Fibroblast of peridontal ligament (primary cell): Measurements from ENCODE around the gene CCDC183.
"Not testable (repeated sequence)": the region's sequence is repeated elsewhere in the genome, so short reads cannot be mapped to it uniquely, and the experiment has no call there.

Experiments used
- DNase-seq: peaks from one replicate; pipeline ENCODE4 v3.0.0-alpha.2; 2010; ENCODE audit errors: extremely low read depth

CCDC183 gene

DNA sequence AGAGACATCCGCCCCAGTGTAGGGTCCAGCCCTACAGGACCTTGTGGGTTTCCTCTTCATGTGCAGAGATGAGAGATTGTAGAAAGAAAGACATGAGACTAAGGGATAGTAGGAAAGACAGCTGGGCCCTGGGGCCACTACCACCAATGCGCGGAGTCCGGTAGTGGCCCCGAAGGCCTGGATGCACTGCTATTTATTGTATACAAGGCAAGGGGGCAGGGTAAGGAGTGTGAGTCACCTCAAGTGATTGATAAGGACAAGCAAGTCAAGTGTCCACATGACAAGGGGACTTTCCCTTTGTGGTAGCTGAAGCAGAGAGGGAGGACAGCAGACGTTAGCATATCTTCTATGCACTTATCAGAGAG is 11.2 kb upstream of the CCDC183 start:
- DNase-seq: no peak

DNA sequence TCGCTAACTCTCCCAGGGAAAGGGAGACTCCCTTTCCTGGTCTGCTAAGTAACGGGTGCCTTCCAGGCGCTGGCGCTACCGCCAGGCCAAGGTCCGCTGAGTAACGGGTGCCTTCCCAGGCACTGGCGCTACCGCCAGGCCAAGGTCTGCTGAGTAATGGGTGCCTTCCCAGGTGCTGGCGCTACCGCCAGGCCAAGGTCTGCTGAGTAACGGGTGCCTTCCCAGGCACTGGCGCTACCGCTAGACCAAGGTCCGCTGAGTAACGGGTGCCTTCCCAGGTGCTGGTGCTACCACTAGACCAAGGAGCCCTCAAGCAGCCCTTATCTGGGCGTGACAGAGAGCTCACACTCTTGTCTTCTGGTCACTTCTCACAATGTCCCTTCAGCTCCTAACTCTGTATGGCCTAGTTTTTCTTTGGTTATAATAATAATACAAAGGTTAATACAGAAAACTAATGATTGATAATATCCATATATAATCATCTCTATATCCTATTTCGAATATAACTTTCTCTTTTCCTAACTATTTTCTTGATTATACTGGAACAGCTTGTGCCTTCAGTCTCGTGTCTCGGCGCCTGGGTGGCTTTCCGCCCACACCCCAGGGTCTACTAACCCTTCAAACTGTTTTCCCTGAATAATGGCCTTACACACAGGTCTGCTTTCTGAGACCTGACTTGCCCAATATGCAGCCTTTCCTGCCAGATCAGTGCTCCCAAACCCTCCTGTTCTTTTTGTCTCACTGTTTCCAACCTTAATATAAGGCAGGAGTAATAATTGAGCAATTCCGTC is 10.4 kb upstream of the CCDC183 start:
- DNase-seq: not testable (repeated sequence)

DNA sequence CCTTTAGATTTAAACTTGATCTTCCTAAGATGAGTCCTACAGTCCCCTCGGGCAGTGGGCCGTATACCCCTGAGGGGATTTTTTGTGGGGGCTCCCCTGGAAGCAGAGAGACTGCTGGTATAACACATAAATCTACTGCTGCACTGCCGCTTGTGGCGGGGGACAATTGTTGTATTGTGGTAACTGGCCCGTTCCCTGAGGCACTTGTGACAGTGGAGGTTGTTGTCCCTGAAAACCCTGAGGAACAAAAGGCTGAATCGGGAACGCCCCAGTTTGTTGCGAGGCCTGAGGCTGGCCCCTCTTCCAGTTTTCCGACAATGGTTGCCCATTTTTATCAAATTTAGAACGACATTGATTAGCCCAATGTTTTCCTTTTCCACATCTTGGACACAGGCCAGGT is 9.7 kb upstream of the CCDC183 start:
- no peak for DNase-seq

DNA sequence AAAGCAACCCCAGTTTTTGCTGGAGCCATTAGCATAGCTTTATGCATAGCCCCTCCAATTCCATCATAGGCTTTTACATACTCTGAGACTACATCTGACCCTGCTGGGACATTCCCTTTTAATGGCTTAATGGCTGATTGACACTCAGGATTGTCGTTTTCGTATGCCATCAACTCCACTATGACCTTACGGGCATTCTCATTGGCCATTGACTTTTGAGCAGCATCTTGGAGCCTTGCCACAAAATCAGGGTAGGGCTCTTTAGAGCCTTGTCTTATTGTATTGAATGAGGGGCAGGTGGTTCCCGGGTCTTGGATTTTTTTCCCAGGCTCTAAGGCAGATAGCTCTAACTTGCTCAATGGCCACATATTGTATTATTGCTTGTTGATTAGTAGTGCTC is 9.2 kb upstream of the CCDC183 start:
- not testable (repeated sequence) for DNase-seq

DNA sequence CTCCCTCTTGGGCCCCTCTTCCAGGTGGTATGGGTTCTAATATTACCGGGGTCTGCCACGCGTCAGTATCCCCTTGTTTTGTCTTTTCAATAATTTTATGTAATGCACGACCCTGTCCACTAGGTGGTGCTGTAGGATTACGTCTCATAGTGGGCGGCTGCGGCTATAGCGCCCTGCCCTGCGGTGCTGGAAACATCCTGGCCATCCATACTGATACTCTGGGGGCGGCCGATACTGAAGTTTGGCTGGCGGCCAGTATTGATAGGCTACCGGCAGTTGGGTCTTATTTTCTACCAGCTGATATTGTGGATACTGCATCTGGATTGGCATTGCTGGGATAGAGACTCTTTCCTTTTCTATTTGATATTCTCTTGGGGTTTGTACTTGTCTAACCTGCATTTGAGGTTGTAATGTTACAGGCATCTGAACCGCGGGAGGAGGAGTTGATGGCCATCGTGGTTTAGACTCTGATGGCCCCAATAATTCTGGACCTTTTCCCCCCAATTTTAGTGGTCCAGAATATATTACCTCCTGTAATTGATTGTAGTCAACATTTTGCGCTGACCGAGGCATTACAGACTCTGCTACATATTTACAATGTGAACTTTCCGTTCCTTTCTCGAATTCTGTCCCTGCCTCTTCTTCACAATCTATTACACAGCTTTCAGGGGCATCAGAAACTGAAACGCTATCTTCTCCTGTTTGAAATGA is 8.3 kb upstream of the CCDC183 start:
- peak; percentile 60 for DNase-seq

DNA sequence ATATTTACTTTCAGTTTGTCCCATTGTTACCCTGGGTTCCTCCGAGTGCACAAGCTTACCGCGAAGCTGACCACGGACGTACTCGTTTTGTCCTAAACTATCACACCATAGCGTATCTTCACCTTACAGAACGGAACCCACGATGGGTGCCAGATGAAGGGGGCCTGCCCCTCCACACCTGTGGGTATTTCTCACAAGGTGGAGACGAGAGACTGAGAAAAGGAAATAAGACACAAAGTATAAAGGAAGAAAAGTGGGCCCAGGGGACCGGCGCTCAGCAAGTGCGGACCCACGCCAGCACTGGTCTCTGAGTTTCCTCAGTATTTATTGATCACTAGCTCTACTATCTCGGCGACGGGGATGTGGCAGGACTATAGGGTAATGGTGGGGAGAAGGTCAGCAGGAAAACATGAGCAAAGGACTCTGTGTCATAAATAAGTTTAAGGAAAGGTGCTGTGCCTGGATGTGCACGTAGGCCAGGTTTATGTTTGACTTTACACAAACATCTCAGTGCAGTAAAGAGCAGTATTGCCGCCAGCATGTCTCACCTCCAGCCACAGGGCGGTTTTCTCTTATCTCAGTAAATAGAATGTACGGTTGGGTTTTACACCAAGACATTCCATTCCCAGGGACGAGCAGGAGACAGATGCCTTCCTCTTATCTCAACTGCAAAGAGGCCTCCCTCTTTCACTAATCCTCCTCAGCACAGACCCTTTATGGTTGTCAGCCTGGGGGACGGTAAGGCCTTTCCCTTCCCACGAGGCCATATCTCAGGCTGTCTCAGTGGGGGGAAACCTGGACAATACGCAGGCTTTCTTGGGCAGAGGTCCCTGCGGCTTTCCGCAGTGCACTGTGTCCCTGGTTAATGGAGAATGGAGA is 7.3 kb upstream of the CCDC183 start:
- not testable (repeated sequence) for DNase-seq

DNA sequence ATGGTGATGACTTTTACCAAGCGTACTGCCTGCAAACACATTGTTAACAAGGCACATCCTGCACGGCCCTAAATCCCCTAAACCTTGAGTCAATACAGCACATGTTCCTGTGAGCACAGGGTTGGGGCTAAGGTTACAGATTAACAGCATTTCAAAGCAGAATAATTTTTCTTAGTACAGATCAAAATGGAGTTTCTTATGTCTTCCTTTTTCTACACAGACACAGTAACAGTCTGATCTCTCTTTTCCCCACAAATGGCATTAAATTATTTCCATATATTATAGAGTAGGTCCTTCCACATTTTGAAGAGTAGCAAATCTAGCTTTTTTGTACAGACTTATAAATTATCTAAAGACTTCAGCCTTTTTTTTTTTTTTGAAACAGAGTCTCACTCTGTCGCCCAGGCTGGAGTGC is 6.6 kb upstream of the CCDC183 start:
- no peak for DNase-seq

DNA sequence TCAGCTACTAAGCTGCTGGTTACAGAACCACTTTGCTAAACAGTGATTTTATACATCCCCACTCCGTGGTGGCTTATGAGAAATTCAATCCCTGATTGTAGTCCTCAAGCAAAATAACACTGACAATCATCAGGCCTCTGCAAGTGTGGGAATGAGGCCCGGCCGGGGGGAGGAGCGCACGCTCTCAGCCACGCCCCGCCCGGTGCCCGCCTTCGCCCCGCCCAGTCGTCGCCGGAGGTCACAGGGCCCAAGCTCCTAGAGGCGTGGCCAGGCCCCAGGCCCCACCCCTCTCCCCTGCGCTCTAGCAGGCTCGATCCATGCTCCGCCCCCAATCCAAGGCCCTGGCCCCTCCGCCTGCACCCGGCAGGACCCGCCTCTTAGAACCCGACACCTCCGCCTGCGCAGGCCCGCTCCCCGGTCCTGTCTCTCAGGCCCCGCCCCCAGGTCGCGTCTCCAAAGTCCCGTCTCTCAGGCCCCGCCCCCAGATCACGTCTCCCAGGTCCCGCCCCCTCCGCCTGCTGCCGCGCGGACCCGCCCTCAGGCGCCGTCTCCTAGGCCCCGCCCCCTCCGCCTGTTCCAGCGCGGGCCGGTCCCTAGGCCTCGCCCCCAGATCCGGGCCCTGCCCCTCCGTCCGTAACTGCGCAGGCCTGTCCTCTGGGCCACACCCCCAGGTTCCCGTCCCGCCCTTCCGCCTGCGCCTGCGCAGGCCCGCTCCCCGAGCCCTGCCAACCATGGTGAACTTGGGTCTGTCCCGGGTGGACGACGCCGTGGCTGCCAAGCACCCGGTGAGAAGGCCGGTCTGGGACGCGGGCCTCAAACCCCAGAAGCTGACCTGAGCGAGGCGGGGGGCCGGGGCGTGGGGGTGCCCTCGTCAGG is 5.3 kb upstream of the CCDC183 start, which contains the start of gene TMEM141:
TMEM141 (plus strand) TSS at position 705 of the 876 bp plus-strand sequence; CDS start at position 732, 27 bp downstream.
- peak; percentile 98 for DNase-seq

DNA sequence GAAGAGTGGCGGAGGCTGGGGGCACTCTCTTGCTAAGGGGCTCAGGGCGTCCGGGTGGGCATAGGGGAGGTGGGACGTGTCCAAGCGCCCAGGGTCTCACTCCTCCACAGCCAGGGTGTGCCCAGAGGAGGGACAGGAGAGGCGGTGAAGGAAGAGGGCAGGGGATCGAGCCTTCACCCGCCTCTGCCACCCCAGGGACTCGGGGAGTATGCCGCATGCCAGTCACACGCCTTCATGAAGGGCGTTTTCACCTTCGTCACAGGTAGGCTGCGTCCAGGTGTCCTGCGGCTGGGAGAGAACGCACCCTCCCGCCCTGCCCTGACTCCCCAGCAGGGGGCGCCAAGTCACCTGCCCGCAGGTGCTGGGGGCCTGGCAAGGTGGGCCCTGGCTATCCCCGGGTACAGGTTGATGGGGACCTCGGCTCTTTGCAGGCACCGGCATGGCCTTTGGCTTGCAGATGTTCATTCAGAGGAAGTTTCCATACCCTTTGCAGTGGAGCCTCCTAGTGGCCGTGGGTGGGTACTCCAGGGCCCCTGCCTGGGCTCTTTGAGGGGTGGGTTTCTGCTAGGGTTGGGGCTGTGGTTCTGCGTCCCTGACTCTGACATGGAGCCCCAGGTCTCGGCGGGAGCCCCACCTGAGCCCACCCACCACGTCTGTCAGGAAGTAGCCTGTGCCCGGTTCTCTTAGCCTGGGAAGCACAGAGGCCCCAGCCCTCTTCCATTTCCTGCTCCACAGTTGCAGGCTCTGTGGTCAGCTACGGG is 4.4 kb upstream of the CCDC183 start:
- no peak for DNase-seq

DNA sequence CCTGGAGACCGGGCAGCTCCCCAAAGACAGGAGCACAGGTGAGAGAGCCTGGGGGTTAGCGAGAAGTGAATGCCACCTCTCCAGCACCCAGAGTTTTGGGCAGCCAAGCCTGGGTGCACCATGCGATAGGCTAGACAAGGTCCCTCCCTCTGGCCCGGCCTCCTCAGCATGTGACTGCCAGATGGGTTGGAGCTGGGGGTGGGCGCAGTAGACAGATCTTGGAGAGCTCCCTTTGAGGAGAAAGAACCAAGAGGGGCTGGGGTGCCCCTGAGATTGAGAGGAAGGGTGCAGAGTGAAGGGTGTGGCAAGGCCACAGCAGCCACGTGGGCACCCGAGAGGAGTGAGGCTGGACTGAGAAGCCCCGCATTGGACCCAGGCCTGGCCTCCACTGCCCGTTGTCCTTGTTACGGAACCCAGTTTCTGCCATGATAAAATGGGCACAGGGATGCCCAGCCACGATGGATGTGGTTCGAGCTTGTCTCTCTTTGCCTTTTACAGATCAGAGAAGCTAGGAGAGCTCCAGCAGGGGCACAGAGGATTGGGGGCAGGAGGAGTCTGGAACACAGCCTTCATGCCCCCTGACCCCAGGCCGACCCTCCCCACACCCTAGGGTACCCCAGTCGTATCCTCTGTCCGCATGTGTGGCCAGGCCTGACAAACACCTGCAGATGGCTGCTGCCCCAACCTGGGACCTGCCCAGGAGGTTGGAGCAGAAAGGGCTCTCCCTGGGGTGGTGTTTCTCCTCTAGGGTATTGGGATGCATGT is 3.6 kb upstream of the CCDC183 start:
- DNase-seq: no peak

DNA sequence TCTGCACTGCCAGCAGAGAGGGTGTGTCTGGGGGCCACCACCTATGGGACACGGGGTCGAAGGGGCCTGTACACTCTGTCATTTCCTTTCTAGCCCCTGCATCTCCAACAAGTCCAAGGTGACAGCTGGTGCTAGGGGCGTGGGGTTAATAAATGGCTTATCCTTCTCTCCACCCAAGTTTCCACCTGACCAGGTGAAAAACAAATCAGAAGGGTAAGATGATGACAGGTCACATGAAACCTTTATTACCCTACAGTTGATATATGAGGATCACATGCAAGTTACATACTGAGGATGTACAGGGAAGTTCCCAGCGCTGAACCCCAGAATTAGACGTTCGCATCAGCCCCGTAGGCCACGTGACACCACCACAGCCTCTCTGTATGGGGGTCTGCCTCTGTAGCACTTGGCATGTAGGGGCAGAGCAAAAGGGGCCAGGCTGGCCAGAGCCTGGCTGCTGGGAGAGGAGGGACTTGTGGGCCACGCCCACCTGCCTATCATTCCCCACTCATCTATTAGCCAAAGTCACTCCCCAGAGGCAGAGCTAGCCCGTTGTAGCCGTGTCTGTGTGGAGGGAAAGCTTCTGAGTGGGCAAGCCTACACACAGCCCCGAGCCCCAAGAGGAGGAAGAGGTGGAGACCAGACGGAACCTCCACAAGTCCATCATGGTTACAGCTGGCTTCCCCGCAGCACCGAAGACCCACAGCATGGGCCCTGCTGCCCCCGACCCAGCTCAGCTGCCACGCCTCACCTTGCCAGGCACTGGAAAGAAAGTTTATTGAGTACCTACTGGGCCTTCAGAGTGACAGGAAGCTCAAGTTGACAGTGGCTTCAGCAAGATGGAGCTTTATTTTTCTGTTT is 2.8 kb upstream of the CCDC183 start:
- DNase-seq: no peak

DNA sequence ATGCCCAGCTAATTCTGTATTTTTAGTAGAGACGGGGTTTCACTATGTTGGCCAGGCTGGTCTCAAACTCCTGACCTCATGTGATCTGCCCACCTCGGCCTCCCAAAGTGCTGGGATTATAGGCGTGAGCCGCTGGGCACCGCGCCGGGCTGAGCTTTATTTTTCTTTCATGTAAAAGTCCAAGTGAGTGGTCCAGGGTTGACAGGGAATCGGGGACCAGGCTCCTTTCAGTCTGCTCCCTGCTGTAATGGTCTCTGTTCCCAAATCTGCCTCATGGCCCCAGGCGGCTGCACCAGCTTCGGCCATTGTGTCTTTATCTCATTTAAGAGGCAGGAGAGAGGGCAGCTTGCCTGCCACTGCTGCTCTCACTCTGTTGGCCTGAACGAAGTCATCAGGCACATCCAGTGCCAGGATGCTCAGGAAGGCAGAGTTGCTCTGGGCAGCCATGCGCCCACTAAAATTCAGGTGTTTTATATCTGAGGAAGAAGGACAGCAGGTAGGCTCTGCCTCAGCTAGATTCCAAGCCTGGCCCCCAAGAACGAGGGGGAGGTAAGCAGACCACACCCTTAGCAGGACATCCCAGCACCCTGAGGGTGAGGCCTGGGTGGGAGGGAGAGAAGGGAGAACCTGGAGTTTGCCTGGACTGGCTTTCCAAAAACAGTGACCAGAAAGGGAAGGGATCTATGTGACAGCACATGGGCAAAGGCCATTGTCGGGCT is 1.7 kb upstream of the CCDC183 start:
- DNase-seq: no peak

DNA sequence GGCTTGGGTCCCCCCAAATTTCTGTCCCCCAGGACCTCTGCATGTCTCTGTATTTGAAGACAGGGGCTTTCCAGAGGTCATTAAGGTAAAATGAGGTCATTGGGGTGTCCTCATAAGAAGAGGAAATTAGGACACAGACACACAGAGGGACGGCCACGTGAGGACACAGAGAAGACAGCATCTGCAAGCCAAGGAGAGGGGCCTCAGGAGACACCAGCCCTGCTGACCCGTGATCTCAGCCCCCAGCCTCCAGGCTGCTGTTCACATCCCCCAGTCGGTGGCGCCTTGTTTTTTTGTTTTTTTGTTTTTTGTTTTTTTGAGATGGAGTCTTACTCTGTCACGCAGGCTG is 1.2 kb upstream of the CCDC183 start:
- DNase-seq: no peak

DNA sequence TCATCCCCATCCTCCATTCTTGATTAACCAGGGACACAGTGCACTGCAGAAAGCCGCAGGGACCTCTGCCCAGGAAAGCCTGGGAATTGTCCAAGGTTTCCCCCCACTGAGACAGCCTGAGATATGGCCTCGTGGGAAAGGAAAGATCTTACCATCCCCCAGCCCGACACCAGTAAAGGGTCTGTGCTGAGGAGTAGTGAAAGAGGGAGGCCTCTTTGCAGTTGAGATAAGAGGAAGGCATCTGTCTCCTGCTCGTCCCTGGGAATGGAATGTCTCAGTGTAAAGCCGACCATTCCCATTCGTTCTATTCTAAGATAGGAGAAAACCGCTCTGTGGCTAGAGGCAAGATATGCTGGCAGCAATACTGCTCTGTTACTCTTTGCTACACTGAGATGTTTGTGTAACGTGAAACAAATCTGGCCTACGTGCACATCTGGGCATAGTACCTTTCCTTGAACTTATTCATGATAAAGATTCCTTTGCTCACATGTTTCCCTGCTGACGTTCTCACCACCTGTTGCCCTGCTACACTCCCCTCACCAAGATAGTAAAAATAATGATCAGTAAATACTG is 723 bp downstream of the CCDC183 start:
- not testable (repeated sequence) for DNase-seq

DNA sequence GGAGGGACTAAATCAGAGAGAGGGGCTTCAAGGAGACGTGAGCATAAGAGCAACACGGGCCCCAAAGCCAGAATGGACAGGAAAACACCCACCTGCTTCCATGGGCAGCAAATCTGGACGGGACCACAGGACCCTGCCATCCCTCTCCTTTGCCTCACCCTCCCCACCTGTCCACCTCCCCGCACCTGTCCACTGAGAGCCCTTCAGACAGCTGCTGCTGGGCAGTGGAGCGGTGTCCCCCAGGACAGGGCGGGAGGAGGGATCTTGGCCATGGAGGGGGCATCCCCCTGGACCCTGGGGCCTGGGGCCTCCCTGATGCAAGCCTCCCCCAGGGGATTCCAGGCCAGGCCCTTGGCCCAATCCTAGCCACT is 2.6 kb downstream of the CCDC183 start:
- no peak for DNase-seq

DNA sequence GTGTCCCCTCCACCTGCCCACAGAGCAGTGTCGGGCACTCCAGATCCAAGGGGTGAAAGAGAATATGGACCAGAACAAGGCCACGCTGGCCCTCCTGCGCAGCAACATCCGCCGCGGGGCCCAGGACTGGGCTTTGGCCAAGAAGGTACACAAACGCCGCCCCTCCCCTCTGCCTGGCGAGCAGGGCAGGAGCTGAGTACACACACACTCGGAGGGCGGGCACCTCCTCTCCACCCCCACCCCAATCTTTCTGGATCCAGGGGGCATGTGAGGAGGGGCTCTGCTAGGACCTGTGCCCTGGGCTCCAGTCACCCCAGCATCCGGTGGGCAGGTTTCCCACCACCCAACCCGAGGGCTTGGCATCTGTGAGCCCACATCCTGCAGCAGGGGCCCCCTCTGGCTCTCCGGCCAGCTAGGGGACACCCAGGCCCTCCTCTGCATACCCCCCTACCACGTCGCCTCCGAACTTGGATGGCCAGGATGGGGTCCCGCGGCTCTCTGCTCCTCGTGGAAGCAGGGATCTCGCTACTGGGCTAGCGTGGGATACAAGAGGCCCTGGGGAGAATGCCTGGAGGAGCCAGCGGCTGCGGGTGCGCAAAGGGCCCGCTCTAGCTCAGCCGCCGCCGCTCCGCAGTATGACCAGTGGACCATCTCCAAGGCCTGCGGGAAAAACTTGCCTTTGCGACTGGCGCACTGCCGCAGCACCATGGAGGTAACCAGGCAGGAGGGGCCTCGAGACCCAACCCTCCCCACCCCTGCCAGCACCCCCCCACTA is 3.1 kb downstream of the CCDC183 start:
- no peak for DNase-seq
